Transverse colon (tissue), 4 donors: ENCODE results near the gene LMF2.

Experiments
- CTCF ChIP-seq, 5 experiments: fragments of 200-600 bp in 3 of 5; fragments of 450-650 bp in 2 of 5; sonication (generic) in 3 of 5; IDR thresholded peaks; 1 replicate in 2 of 5; 2 replicates in 3 of 5; pipeline ENCODE4 v1.5.1; 2016 to 2017; ENCODE audit warnings: antibody characterized with exemption in 5 of 5, inconsistent platforms in 3 of 5, mild to moderate bottlenecking in 2 of 5, moderate library complexity in 1 of 5
- EP300 ChIP-seq: sonication (generic); formaldehyde crosslinking; IDR thresholded peaks from one replicate; pipeline ENCODE4 v1.6.1; 2017; ENCODE audit warnings: antibody characterized with exemption, low read depth
- POLR2A ChIP-seq: fragments of 450-650 bp; IDR thresholded peaks from one replicate; pipeline ENCODE4 v1.6.1; 2016; ENCODE audit warnings: antibody characterized with exemption, mild to moderate bottlenecking, moderate library complexity
- POLR2AphosphoS5 ChIP-seq, 3 donors: sonication (generic); formaldehyde crosslinking; IDR thresholded peaks; one replicate each; pipeline ENCODE4 v1.6.1; 2016; ENCODE audit warnings: antibody characterized with exemption in 3 of 3

GRCh38 chr22:50507991-50508884, 736 bp upstream of the LMF2 start, which contains the start of gene NCAPH2:
- TF ChIP-seq CTCF (IDR thresholded peaks at IDR 0.05) (no peak), POLR2AphosphoS5 (IDR thresholded peaks at IDR 0.05) (peak; percentile 92 to 94 (median 94)), POLR2A (peak; percentile 82), EP300 (no peak)
